ENCODE data around the gene DOCK2. TPM values are rescaled to one million over a fixed set of nuclear protein-coding genes. Genes with fewer than 3 reads are reported as not detected.
A peak's percentile ranks its signal among the peaks of the same experiment; 100 is the strongest.

DOCK2 gene
- total and polyA plus RNA-seq, 2 donors (not counting 3 experiments of a cell fraction or from before 2014, with no cell fraction given), result 0.62 to 4.8 TPM

GRCh38 chr5:169992789-169993484, 355.9 kb downstream of the DOCK2 start:
- intact Hi-C loops (cut with micrococcal nuclease), result no loop called here
- ChIA-PET CTCF (interaction anchor here (1.2 kb wide), 1 partner anchor 78 kb away, joined by 3 read pairs; no protein-coding TSS in a partner anchor), POLR2A (no interaction called here)
- H3K27me3 ChIP-seq (ENCODE audit: control insufficient read depth in 2 of 2, insufficient read depth in 2 of 2, low read length in 2 of 2), result no peaks in the 10 kb centered on the region
- DNase-seq (ENCODE audit: low read depth, low spot score) (no peak), FAIRE-seq (no peak)
- TF ChIP-seq FOS (IDR thresholded peaks at IDR 0.05; ENCODE audit: borderline replicate concordance, insufficient read depth, low read length) (no peak), POLR2A (IDR thresholded peaks at IDR 0.05; ENCODE audit: low read depth, low read length) (no peak), CTCF (IDR thresholded peaks at IDR 0.05; ENCODE audit: extremely low read depth in 1 of 2, insufficient read depth in 1 of 2, low read depth in 1 of 2, low read length in 2 of 2) (no peak), MYC (IDR thresholded peaks at IDR 0.05; ENCODE audit: low read depth, low read length) (no peak), EZH2 (IDR thresholded peaks at IDR 0.05; ENCODE audit: borderline replicate concordance, low read depth, low read length, severe bottlenecking) (no peak), JUN (IDR thresholded peaks at IDR 0.05; ENCODE audit: borderline replicate concordance, insufficient read depth, insufficient read length, low read depth) (no peak), MAX (IDR thresholded peaks at IDR 0.05; ENCODE audit: insufficient read depth, insufficient read length) (no peak), GATA2 (IDR thresholded peaks at IDR 0.05; ENCODE audit: insufficient read depth, insufficient read length, low read depth, low read length) (no peak), POLR2AphosphoS5 (IDR thresholded peaks at IDR 0.05; ENCODE audit: insufficient read depth, low read depth, low read length) (no peak)
- peaks cover 19% of the 10 kb centered on the region for H3K4me1 ChIP-seq (ENCODE audit: control insufficient read depth, extremely low read depth, insufficient read depth, low read length)
- BruUV-seq (replicated peaks), result no TSS peak
- dilution Hi-C loops (cut with MboI; ENCODE audit: extremely low pct_ligation_motif_present, low sequenced_read_pairs), result no loop called here
- H3K4me3 ChIP-seq (replicated peaks in 1 of 3; ENCODE audit: insufficient read depth in 1 of 3, low read depth in 1 of 3, low read length in 3 of 3), result no peak overlapping the region
- H2AFZ ChIP-seq (ENCODE audit: low read depth, low read length), result peak overlapping the region; percentile 47
- H3K9me3 ChIP-seq (replicated peaks; ENCODE audit: control insufficient read depth, insufficient read depth, low read length), result no peaks in the 10 kb centered on the region
- H3K36me3 ChIP-seq (ENCODE audit: control insufficient read depth in 2 of 2, extremely low read depth in 1 of 2, insufficient read depth in 2 of 2, low read length in 2 of 2), result no peaks in the 10 kb centered on the region
- no peaks in the 10 kb centered on the region for H4K20me1 ChIP-seq (replicated peaks; ENCODE audit: control insufficient read depth, extremely low read depth, insufficient read depth, low read length)
- H3K27ac ChIP-seq (ENCODE audit: insufficient read depth, low read depth, low read length), result no peak overlapping the region
- no peak overlapping the region for H3K9ac ChIP-seq (replicated peaks; ENCODE audit: extremely low read depth, insufficient read depth, low read length)
- H3K9me1 ChIP-seq (replicated peaks; ENCODE audit: control insufficient read depth, extremely low read depth, insufficient read depth, low read length), result no peaks in the 10 kb centered on the region
- H3K4me2 ChIP-seq (ENCODE audit: insufficient read depth, low read length), result no peak overlapping the region
- no peaks in the 10 kb centered on the region for H3K79me2 ChIP-seq (ENCODE audit: control insufficient read depth, insufficient read depth, low read length)
